ENCODE results near the gene RAB3GAP2.

- no peak for TF ChIP-seq ELK4 (CRISPR knock-in tag; IDR thresholded peaks at IDR 0.05; ENCODE audit: borderline replicate concordance)
- TF ChIP-seq, protein P1, sequence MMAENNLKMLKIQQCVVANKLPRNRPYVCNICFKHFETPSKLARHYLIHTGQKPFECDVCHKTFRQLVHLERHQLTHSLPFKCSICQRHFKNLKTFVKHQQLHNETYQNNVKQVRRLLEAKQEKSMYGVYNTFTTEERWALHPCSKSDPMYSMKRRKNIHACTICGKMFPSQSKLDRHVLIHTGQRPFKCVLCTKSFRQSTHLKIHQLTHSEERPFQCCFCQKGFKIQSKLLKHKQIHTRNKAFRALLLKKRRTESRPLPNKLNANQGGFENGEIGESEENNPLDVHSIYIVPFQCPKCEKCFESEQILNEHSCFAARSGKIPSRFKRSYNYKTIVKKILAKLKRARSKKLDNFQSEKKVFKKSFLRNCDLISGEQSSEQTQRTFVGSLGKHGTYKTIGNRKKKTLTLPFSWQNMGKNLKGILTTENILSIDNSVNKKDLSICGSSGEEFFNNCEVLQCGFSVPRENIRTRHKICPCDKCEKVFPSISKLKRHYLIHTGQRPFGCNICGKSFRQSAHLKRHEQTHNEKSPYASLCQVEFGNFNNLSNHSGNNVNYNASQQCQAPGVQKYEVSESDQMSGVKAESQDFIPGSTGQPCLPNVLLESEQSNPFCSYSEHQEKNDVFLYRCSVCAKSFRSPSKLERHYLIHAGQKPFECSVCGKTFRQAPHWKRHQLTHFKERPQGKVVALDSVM (CRISPR knock-in tag; IDR thresholded peaks at IDR 0.05) = no peak
- no peak for TF ChIP-seq CHD2 (IDR thresholded peaks at IDR 0.05; ENCODE audit: low read depth, low read length)
- TF ChIP-seq, protein P2, sequence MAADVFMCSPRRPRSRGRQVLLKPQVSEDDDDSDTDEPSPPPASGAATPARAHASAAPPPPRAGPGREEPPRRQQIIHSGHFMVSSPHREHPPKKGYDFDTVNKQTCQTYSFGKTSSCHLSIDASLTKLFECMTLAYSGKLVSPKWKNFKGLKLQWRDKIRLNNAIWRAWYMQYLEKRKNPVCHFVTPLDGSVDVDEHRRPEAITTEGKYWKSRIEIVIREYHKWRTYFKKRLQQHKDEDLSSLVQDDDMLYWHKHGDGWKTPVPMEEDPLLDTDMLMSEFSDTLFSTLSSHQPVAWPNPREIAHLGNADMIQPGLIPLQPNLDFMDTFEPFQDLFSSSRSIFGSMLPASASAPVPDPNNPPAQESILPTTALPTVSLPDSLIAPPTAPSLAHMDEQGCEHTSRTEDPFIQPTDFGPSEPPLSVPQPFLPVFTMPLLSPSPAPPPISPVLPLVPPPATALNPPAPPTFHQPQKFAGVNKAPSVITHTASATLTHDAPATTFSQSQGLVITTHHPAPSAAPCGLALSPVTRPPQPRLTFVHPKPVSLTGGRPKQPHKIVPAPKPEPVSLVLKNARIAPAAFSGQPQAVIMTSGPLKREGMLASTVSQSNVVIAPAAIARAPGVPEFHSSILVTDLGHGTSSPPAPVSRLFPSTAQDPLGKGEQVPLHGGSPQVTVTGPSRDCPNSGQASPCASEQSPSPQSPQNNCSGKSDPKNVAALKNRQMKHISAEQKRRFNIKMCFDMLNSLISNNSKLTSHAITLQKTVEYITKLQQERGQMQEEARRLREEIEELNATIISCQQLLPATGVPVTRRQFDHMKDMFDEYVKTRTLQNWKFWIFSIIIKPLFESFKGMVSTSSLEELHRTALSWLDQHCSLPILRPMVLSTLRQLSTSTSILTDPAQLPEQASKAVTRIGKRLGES (CRISPR knock-in tag; IDR thresholded peaks at IDR 0.05; ENCODE audit: borderline replicate concordance) = no peak
Measured at GRCh38 chr1:220226752-220227151, 45.5 kb downstream of the RAB3GAP2 start.
